Neural cell (in vitro differentiated cells): ENCODE results near the gene CFHR2. TPM values are rescaled to one million over a fixed set of nuclear protein-coding genes. Genes with fewer than 3 reads are reported as not detected.

ENCODE experiments used
- H2AFZ ChIP-seq: fragments of 200-600, 300-800 bp; sonication (generic), shearing (Covaris generic); 2 replicates; pipeline ENCODE4 v1.6.0; 2014; ENCODE audit warnings: low read depth, mild to moderate bottlenecking, antibody characterized with exemption, low read length, moderate library complexity
- H3F3A ChIP-seq: fragments of 200-600 bp; shearing (Covaris generic); 2 replicates; pipeline ENCODE4 v1.6.1; 2016; ENCODE audit warnings: mild to moderate bottlenecking, moderate library complexity, mixed read lengths, antibody characterized with exemption, low read length; ENCODE audit not compliant: insufficient read depth, poor library complexity, severe bottlenecking
- H3K27ac ChIP-seq: fragments of 200-600, 300-800 bp; sonication (generic), shearing (Covaris generic); 2 replicates; pipeline ENCODE4 v1.5.1; 2014; ENCODE audit warnings: mild to moderate bottlenecking, low read length, moderate library complexity
- H3K27me3 ChIP-seq: fragments of 300-800, 200-600 bp; sonication (generic), shearing (Covaris generic); 2 replicates; pipeline ENCODE4 v1.6.0; 2014; ENCODE audit warnings: mild to moderate bottlenecking, low read depth, low read length, moderate library complexity; ENCODE audit not compliant: insufficient read depth
- H3K36me3 ChIP-seq: fragments of 300-800, 200-600 bp; sonication (generic), shearing (Covaris generic); 2 replicates; pipeline ENCODE4 v1.5.1; 2014; ENCODE audit warnings: mild to moderate bottlenecking, antibody characterized with exemption, low read length, moderate library complexity; ENCODE audit not compliant: insufficient read depth
- H3K4me2 ChIP-seq: fragments of 300-800, 200-600 bp; sonication (generic), shearing (Covaris generic); 2 replicates; pipeline ENCODE4 v1.6.0; 2014; ENCODE audit warnings: mild to moderate bottlenecking, low read length
- H3K4me3 ChIP-seq: fragments of 300-800, 200-600 bp; sonication (generic), shearing (Covaris generic); 2 replicates; pipeline ENCODE4 v1.5.1; 2014; ENCODE audit warnings: mild to moderate bottlenecking, low read length, moderate library complexity
- H3K79me2 ChIP-seq: fragments of 200-600 bp; shearing (Covaris generic); replicated peaks from 2 replicates; pipeline ENCODE4 v1.6.0; 2014; ENCODE audit warnings: mild to moderate bottlenecking, low read length, moderate library complexity; ENCODE audit not compliant: insufficient read depth
- H3K9ac ChIP-seq: fragments of 300-800, 200-600 bp; sonication (generic), shearing (Covaris generic); 2 replicates; pipeline ENCODE4 v1.6.1; 2016; ENCODE audit warnings: mild to moderate bottlenecking, low read length, mixed read lengths
- H3K9me2 ChIP-seq: fragments of 200-600 bp; shearing (Covaris generic); 2 replicates; pipeline ENCODE4 v1.6.1; 2016; ENCODE audit warnings: mild to moderate bottlenecking, low read length, mixed read lengths; ENCODE audit not compliant: insufficient read depth
- H3K9me3 ChIP-seq: fragments of 200-600, 300-800 bp; sonication (generic), shearing (Covaris generic); 2 replicates; pipeline ENCODE4 v1.6.1; 2016; ENCODE audit warnings: mild to moderate bottlenecking, mixed run types, low read length, moderate library complexity, mixed read lengths
- H4K20me1 ChIP-seq: fragments of 200-600 bp; shearing (Covaris generic); 2 replicates; pipeline ENCODE4 v1.6.1; 2016; ENCODE audit warnings: mild to moderate bottlenecking, mixed run types; ENCODE audit not compliant: insufficient read depth
- CTCF ChIP-seq: fragments of 450-650 bp; IDR thresholded peaks from 2 replicates; pipeline ENCODE4 v1.5.1; 2014; ENCODE audit warnings: antibody characterized with exemption, mild to moderate bottlenecking, moderate library complexity; ENCODE audit not compliant: poor library complexity, severe bottlenecking
- EP300 ChIP-seq: fragments of 450-650 bp; conservative IDR thresholded peaks from 2 replicates; pipeline ENCODE4 v1.6.1; 2014; ENCODE audit warnings: antibody characterized with exemption, mild to moderate bottlenecking, moderate library complexity; ENCODE audit not compliant: poor library complexity, severe bottlenecking
- EZH2 ChIP-seq: fragments of 200-600, 300-800 bp; shearing (Covaris generic), sonication (generic); IDR thresholded peaks from 2 replicates; pipeline ENCODE4 v1.6.1; 2014; ENCODE audit warnings: antibody characterized with exemption, low read length, borderline replicate concordance, mild to moderate bottlenecking; ENCODE audit not compliant: insufficient read depth, poor library complexity, severe bottlenecking
- MXI1 ChIP-seq: fragments of 450-650 bp; conservative IDR thresholded peaks from 2 replicates; pipeline ENCODE4 v1.6.1; 2014; ENCODE audit warnings: antibody characterized with exemption, mild to moderate bottlenecking; ENCODE audit not compliant: poor library complexity, severe bottlenecking
- POLR2AphosphoS5 ChIP-seq: IDR thresholded peaks from 2 replicates; pipeline ENCODE4 v1.6.1; 2012
- RAD21 ChIP-seq: fragments of 450-650 bp; conservative IDR thresholded peaks from 2 replicates; pipeline ENCODE4 v1.6.1; 2014; ENCODE audit warnings: antibody characterized with exemption, mild to moderate bottlenecking, moderate library complexity
- REST ChIP-seq: IDR thresholded peaks from 2 replicates; pipeline ENCODE4 v1.6.1; 2012; ENCODE audit warnings: borderline replicate concordance
- SMC3 ChIP-seq: fragments of 450-650 bp; conservative IDR thresholded peaks from 2 replicates; pipeline ENCODE4 v1.6.1; 2014; ENCODE audit warnings: antibody characterized with exemption, mild to moderate bottlenecking, moderate library complexity; ENCODE audit not compliant: poor library complexity
- TAF1 ChIP-seq: IDR thresholded peaks from 2 replicates; pipeline ENCODE4 v1.6.1; 2012; ENCODE audit warnings: low read depth
- polyA plus RNA-seq: library from polyadenylated mRNA; depleted of rRNA; stranded (reverse); fragments of >200 nt; gene quantifications from 2 replicates; pipeline ENCODE4 v1.2.3, GENCODE V29; 2014

CFHR2 gene
- polyA plus RNA-seq, 1 donor from 2014 or later, result not detected

- Histone ChIP-seq H2AFZ (no peak overlapping the region), H3K36me3 (no peaks in the 10 kb centered on the region), H3K27ac (no peak overlapping the region), H3K9me3 (no peaks in the 10 kb centered on the region), H4K20me1 (no peaks in the 10 kb centered on the region), H3K4me3 (no peak overlapping the region), H3K9ac (no peak overlapping the region), H3K27me3 (no peaks in the 10 kb centered on the region), H3K9me2 (no peaks in the 10 kb centered on the region), H3K79me2 (no peaks in the 10 kb centered on the region), H3F3A (no peaks in the 10 kb centered on the region), H3K4me2 (no peak overlapping the region)
- TF ChIP-seq RAD21 (no peak), REST (no peak), SMC3 (no peak), CTCF (no peak), EP300 (no peak), POLR2AphosphoS5 (no peak), TAF1 (no peak), MXI1 (no peak), EZH2 (no peak)
These were observed 8.3 kb downstream of the CFHR2 start for GRCh38 chr1:196951711-196952394.

GRCh38 chr1:196954778-196955177, 11.2 kb downstream of the CFHR2 start:
- Histone ChIP-seq H3K4me2 (no peak overlapping the region), H3K27me3 (no peaks in the 10 kb centered on the region), H3K9me3 (no peaks in the 10 kb centered on the region), H2AFZ (no peak overlapping the region), H3K9ac (no peak overlapping the region), H3F3A (no peaks in the 10 kb centered on the region), H3K9me2 (no peaks in the 10 kb centered on the region), H3K79me2 (no peaks in the 10 kb centered on the region), H3K27ac (no peak overlapping the region), H3K36me3 (no peaks in the 10 kb centered on the region), H4K20me1 (no peaks in the 10 kb centered on the region), H3K4me3 (no peak overlapping the region)
- TF ChIP-seq POLR2AphosphoS5, result no peak
- no peak for TF ChIP-seq EP300
- no peak for TF ChIP-seq EZH2
- no peak for TF ChIP-seq TAF1
- TF ChIP-seq SMC3, result no peak
- no peak for TF ChIP-seq CTCF
- TF ChIP-seq RAD21, result no peak
- no peak for TF ChIP-seq MXI1
- TF ChIP-seq REST, result no peak
